Prostate gland (tissue), 2 donors: Measurements from ENCODE around the gene DCANP1. TPM values are rescaled to one million over a fixed set of nuclear protein-coding genes. Genes with fewer than 3 reads are reported as not detected.

Experiments
- DNase-seq: peaks from one replicate; pipeline ENCODE4 v3.0.0-alpha.2; 2019; ENCODE audit warnings: low spot score
- H3K27ac ChIP-seq, 2 donors: fragments of 200-600 bp; sonication (generic); 2 replicates each; pipeline ENCODE4 v1.5.1; 2017 to 2019
- H3K27me3 ChIP-seq: fragments of 200-600 bp; sonication (generic); replicated peaks from 2 replicates; pipeline ENCODE4 v1.5.1; 2019; ENCODE audit not compliant: insufficient read depth
- H3K36me3 ChIP-seq, 2 donors: fragments of 200-600 bp; sonication (generic); 1 replicate in 1 of 2; 2 replicates in 1 of 2; pipeline versions ENCODE4 v1.5.1 to v1.8.1; 2017 to 2019
- H3K4me1 ChIP-seq: fragments of 200-600 bp; sonication (generic); replicated peaks from 2 replicates; pipeline ENCODE4 v1.5.1; 2019
- H3K4me3 ChIP-seq, 2 donors: fragments of 200-600 bp; sonication (generic); 2 replicates each; pipeline ENCODE4 v1.5.1; 2017 to 2019
- H3K9me3 ChIP-seq: fragments of 200-600 bp; sonication (generic); 2 replicates; pipeline ENCODE4 v1.5.1; 2017
- POLR2A ChIP-seq: fragments of 450-650 bp; IDR thresholded peaks from one replicate; pipeline ENCODE4 v1.6.1; 2016; ENCODE audit warnings: antibody characterized with exemption, mild to moderate bottlenecking
- POLR2AphosphoS5 ChIP-seq: sonication (generic); formaldehyde crosslinking; IDR thresholded peaks from one replicate; pipeline ENCODE4 v1.6.1; 2017; ENCODE audit warnings: antibody characterized with exemption
- WGBS: methylation state at CpG from one replicate; pipeline ENCODE4 v1.1.5; 2018; 5-methylcytosine and 5-hydroxymethylcytosine counted together
- intact Hi-C: fragments of 100-400 bp; cut with DNase I; formaldehyde crosslinking; loops from one replicate; pipeline ENCODE4 v1.14.2; 2022
- total RNA-seq, 2 donors: library from RNA; depleted of rRNA; stranded (reverse); fragments of >200 nt; gene quantifications; one replicate each; pipeline ENCODE4 v1.1.0, GENCODE V29; 2016
- TF ChIP-seq, protein P1 (sequence below), 4 experiments: fragments of 200-600 bp in 2 of 4; fragments of 450-650 bp in 2 of 4; sonication (generic) in 2 of 4; IDR thresholded peaks; 1 replicate in 3 of 4; 2 replicates in 1 of 4; pipeline ENCODE4 v1.5.1; 2016 to 2019; ENCODE audit warnings: antibody characterized with exemption in 4 of 4, mild to moderate bottlenecking in 2 of 4, moderate library complexity in 2 of 4

Gene DCANP1
- total RNA-seq, 2 donors from 2014 or later, result not detected

DNA sequence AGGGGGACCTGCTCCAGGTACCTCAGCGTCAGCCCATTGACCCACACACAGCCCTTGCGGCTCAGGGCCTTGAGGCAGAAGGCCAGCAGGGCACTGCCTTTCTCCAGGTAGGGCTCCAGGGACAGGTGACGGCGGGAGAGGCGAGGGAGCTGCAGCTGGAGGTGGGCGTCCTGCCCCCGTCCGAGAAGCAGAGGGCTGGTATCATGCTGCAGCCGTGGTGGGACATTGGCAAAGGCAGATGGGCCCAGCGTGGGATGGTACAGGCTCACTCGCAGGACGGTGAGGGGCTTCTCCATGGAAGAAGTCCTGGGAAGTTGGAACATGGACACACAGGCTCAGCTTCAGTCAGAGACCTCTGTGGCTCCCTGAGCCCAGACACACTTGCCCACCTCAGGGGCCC lies 2.5 kb upstream of the DCANP1 start:
- Histone ChIP-seq H3K9me3 (no peaks in the 10 kb centered on the region), H3K4me3 (no peak overlapping the region), H3K27ac (no peak overlapping the region), H3K36me3 (no peaks in the 10 kb centered on the region), H3K4me1 (no peaks in the 10 kb centered on the region), H3K27me3 (no peaks in the 10 kb centered on the region)
- WGBS, result 92% methylated on average over 12 of the region's 12 CpGs
- TF ChIP-seq, protein P1, sequence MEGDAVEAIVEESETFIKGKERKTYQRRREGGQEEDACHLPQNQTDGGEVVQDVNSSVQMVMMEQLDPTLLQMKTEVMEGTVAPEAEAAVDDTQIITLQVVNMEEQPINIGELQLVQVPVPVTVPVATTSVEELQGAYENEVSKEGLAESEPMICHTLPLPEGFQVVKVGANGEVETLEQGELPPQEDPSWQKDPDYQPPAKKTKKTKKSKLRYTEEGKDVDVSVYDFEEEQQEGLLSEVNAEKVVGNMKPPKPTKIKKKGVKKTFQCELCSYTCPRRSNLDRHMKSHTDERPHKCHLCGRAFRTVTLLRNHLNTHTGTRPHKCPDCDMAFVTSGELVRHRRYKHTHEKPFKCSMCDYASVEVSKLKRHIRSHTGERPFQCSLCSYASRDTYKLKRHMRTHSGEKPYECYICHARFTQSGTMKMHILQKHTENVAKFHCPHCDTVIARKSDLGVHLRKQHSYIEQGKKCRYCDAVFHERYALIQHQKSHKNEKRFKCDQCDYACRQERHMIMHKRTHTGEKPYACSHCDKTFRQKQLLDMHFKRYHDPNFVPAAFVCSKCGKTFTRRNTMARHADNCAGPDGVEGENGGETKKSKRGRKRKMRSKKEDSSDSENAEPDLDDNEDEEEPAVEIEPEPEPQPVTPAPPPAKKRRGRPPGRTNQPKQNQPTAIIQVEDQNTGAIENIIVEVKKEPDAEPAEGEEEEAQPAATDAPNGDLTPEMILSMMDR (IDR thresholded peaks at IDR 0.05), result no peak
- TF ChIP-seq POLR2AphosphoS5, result no peak
- no peak for TF ChIP-seq POLR2A
- intact Hi-C loops, result no loop called here
- DNase-seq, result no peak

DNA sequence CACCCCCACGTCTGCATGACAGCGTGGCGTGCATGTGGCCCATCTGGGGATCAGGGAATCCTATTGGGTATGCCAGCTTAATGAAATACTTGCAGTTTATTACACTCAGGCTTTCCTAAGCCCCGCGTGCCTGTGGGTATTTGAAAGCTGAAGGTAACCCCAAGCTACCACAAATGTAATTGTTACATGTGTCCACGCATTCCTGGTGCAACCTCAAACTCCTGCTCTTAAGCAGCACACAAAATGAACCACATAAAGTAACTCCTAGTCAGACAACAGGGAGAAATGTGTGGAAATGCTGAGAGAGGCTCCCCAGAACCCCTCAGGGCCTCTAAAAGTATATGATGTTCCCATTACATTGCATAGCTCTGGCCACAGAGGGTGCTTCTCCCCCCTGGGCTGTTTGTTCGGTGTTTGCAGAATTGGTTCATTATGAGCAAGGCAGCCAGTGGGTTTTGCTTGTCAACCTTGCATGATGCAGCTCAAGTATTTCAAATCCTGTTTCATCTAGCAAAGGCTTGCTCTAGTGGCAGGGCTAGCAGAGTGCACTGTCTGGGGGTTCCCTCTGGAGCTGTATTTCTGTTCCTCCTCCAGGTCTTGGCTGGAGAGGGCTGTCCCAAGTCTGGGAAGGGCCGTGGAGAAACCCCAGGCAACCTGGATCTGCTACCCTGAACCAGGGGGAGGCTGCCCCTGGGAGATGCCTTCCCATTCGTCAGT lies 1.8 kb upstream of the DCANP1 start:
- WGBS, result 79% methylated on average over 9 of the region's 9 CpGs
- no peak for DNase-seq

DNA sequence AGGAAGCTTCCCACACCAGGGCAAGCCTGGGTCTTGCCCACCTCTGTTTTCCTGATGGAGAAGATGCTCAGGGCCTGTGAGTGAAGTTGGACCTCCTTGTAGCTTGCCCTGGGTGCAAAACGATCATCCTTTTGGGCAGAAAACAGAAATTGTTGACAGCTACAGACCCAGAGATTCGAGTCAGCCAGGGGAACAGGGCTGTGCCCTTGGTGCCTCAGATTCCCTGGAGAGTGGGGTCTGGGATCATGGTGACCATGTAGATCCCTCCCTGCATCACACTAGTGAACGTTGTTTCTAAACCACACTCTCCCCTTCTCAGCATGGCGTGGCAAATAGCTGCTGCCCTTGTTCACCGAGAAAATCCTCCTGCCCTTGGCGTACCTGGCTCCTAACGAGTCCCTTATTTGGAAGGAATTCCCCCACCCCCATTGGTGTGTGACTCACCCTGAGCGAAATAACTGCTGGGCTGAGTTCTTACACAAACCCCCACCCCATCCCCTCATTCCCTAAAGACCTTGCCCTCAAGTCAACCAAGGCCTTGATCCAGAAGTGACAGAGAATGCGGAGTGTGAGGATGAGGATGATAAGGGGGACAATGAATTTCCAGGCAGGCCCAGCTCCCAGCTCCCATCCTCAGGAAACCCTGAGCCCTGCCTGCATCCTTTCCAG lies 1.1 kb upstream of the DCANP1 start:
- TF ChIP-seq, protein P1 (IDR thresholded peaks at IDR 0.05), result no peak
- no peak for TF ChIP-seq POLR2AphosphoS5
- no peak for TF ChIP-seq POLR2A
- Histone ChIP-seq H3K4me3 (no peak overlapping the region), H3K4me1 (no peaks in the 10 kb centered on the region), H3K27me3 (no peaks in the 10 kb centered on the region), H3K27ac (no peak overlapping the region), H3K9me3 (no peaks in the 10 kb centered on the region), H3K36me3 (no peaks in the 10 kb centered on the region)
- whole genome bisulfite sequencing, result 84% methylated on average over 9 of the region's 9 CpGs
- DNase-seq, result no peak
- intact Hi-C loops, result no loop called here

More for the DNA sequence above, 1.8 kb upstream of the DCANP1 start:
- Histone ChIP-seq H3K4me1 (no peaks in the 10 kb centered on the region), H3K4me3 (no peak overlapping the region), H3K36me3 (no peaks in the 10 kb centered on the region), H3K9me3 (no peaks in the 10 kb centered on the region), H3K27me3 (no peaks in the 10 kb centered on the region), H3K27ac (no peak overlapping the region)
- intact Hi-C loops, result no loop called here
- TF ChIP-seq POLR2A, result no peak
- TF ChIP-seq POLR2AphosphoS5, result no peak
- TF ChIP-seq, protein P1 (IDR thresholded peaks at IDR 0.05), result no peak

DNA sequence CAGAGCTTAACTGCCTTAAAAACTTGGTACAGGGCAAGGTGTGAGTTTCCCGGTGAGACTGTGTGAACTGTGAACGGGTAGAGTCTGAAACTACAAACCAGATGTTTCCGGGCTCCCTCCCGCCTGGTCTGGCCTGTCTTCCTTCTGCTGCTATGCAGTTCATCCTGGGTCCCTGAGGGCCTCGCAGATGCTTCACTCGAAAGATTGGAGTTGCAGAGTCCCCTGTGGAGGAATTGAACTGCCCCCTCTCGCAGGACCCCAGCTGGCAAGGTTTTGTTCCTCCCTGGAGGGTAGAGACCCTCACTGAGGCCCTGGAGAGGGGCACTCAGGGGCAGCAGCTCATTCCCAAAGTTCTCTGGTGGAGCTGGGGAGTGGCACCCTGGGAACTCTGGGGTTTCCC lies 533 bp downstream of the DCANP1 start:
- 95% methylated on average over 7 of the region's 7 CpGs for WGBS
- intact Hi-C loops, result no loop called here
- Histone ChIP-seq H3K9me3 (no peaks in the 10 kb centered on the region), H3K27me3 (no peaks in the 10 kb centered on the region), H3K4me1 (no peaks in the 10 kb centered on the region), H3K4me3 (no peak overlapping the region), H3K27ac (no peak overlapping the region), H3K36me3 (no peaks in the 10 kb centered on the region)
- TF ChIP-seq POLR2AphosphoS5 (no peak), POLR2A (no peak)
- no peak for DNase-seq

DNA sequence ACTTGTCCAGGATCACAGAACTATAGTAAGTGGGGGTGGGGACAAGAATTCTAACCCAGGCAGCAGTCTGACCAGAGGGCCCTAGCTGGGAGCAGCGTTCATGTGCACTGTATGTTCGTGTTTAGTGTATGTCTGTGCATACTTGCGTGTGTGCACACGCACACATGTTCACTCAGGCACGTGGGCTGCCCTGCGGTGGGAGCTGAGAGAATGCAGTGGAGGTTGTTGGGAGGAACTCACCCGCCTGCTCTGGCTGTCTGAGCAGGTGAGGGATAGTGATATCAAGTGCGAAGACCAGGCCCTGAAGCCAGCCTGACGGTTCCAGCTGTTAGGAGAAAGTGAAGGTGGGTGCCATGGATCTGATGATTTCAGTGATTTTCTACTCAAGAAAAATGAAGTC lies 942 bp downstream of the DCANP1 start:
- Histone ChIP-seq H3K27me3 (no peaks in the 10 kb centered on the region), H3K4me3 (no peak overlapping the region), H3K27ac (no peak overlapping the region), H3K36me3 (no peaks in the 10 kb centered on the region), H3K4me1 (no peaks in the 10 kb centered on the region), H3K9me3 (no peaks in the 10 kb centered on the region)
- intact Hi-C loops, result no loop called here
- 93% methylated on average over 9 of the region's 9 CpGs for WGBS
- TF ChIP-seq POLR2A (no peak), POLR2AphosphoS5 (no peak)
- TF ChIP-seq, protein P1 (IDR thresholded peaks at IDR 0.05), result no peak
- no peak for DNase-seq
